Measurements from ENCODE around the gene KRTAP10-2.

KRTAP10-2 gene

DNA sequence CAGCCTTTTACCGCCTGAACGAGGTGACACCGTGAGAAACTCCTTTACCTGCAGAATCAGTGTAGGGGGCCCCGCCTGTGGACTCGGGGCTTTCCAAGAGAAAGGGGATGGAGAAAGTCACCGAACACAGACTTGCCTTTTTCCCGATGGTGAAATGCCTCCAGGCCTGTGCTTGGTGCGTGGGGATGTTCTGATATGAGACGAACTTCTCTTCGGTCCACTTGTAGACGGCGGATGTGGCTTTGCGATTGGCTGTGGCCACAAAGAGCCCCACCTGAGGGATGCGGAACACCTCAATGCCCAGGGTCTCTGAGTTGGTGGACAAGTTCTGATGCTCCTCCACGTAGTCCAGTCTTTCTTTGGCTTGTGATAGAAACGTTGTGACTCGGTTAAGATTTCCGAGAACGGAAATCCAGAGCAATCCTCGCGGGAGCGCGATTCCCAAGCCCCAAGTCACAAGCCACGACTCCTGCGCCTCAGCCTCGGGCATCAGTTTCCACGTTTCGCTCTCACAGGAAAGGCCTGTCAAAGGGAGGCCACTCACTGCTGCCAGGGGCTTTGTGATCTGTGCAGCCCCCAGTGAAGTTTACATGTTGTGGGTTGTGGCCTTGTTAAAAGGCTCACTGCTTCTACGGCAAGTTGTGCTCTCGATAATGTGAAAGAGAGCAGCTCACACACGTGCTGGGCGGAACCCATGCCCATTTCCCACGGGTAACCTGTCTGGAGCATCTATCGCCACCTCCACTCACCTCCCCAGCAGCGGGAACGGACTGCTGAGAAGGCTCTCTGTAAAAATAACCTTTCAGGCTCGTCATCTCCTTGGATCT lies 23.9 kb downstream of the KRTAP10-2 start:
- TF ChIP-seq, protein P1, sequence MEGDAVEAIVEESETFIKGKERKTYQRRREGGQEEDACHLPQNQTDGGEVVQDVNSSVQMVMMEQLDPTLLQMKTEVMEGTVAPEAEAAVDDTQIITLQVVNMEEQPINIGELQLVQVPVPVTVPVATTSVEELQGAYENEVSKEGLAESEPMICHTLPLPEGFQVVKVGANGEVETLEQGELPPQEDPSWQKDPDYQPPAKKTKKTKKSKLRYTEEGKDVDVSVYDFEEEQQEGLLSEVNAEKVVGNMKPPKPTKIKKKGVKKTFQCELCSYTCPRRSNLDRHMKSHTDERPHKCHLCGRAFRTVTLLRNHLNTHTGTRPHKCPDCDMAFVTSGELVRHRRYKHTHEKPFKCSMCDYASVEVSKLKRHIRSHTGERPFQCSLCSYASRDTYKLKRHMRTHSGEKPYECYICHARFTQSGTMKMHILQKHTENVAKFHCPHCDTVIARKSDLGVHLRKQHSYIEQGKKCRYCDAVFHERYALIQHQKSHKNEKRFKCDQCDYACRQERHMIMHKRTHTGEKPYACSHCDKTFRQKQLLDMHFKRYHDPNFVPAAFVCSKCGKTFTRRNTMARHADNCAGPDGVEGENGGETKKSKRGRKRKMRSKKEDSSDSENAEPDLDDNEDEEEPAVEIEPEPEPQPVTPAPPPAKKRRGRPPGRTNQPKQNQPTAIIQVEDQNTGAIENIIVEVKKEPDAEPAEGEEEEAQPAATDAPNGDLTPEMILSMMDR (IDR thresholded peaks at IDR 0.05; ENCODE audit: low read depth, low read length, missing control alignments): no peak
- no peak for DNase-seq (ENCODE audit: low read depth)
- in situ Hi-C loops (cut with HindIII; ENCODE audit: low sequenced_read_pairs): no loop called here
- no peak overlapping the region for H3K4me3 ChIP-seq (ENCODE audit: low read depth, low read length)

GRCh38 chr21:44526096-44526997 lies 25.0 kb downstream of the KRTAP10-2 start:
- H3K4me3 ChIP-seq (ENCODE audit: low read depth, low read length): no peak overlapping the region
- TF ChIP-seq, protein P1 (IDR thresholded peaks at IDR 0.05; ENCODE audit: low read depth, low read length, missing control alignments): no peak
- DNase-seq (ENCODE audit: low read depth): no peak
- in situ Hi-C loops (cut with HindIII; ENCODE audit: low sequenced_read_pairs): no loop called here

- no peak overlapping the region for H3K4me3 ChIP-seq (ENCODE audit: low read depth, low read length)
- TF ChIP-seq, protein P1 (IDR thresholded peaks at IDR 0.05; ENCODE audit: low read depth, low read length, missing control alignments): no peak
- in situ Hi-C loops (cut with HindIII; ENCODE audit: low sequenced_read_pairs): no loop called here
- DNase-seq (ENCODE audit: low read depth): no peak
These were observed 25.8 kb downstream of the KRTAP10-2 start for GRCh38 chr21:44525391-44526095.

- no peak overlapping the region for H3K4me3 ChIP-seq (ENCODE audit: low read depth, low read length)
- DNase-seq (ENCODE audit: low read depth): no peak
- TF ChIP-seq, protein P1 (IDR thresholded peaks at IDR 0.05; ENCODE audit: low read depth, low read length, missing control alignments): no peak
- in situ Hi-C loops (cut with HindIII; ENCODE audit: low sequenced_read_pairs): no loop called here
These were observed 26.6 kb downstream of the KRTAP10-2 start for GRCh38 chr21:44524414-44525371.

GRCh38 chr21:44523567-44524413 lies 27.5 kb downstream of the KRTAP10-2 start:
- no peak for DNase-seq (ENCODE audit: low read depth)
- TF ChIP-seq, protein P1 (IDR thresholded peaks at IDR 0.05; ENCODE audit: low read depth, low read length, missing control alignments): no peak
- in situ Hi-C loops (cut with HindIII; ENCODE audit: low sequenced_read_pairs): no loop called here
- no peak overlapping the region for H3K4me3 ChIP-seq (ENCODE audit: low read depth, low read length)

Measured in astrocyte of the cerebellum (primary cell).